Keratinocyte (primary cell): ENCODE data around the gene ARL11.

ENCODE experiments used
- EZH2 ChIP-seq: IDR thresholded peaks from one replicate; pipeline ENCODE4 v1.6.1; 2012; ENCODE audit warnings: inconsistent platforms, mild to moderate bottlenecking, low read length, moderate library complexity
- TF ChIP-seq, protein P1 (sequence below), 3 experiments: IDR thresholded peaks in 1 of 3; conservative IDR thresholded peaks in 1 of 3; optimal IDR thresholded peaks in 1 of 3; 2 replicates in 2 of 3; 3 replicates in 1 of 3; pipeline versions ENCODE3 to v1.5.1; 2011; ENCODE audit warnings: low read length in 3 of 3, mild to moderate bottlenecking in 3 of 3, moderate library complexity in 2 of 3, control low read depth in 1 of 3, inconsistent platforms in 1 of 3; ENCODE audit not compliant: insufficient read depth in 2 of 3; ENCODE audit errors: extremely low read depth in 1 of 3

DNA sequence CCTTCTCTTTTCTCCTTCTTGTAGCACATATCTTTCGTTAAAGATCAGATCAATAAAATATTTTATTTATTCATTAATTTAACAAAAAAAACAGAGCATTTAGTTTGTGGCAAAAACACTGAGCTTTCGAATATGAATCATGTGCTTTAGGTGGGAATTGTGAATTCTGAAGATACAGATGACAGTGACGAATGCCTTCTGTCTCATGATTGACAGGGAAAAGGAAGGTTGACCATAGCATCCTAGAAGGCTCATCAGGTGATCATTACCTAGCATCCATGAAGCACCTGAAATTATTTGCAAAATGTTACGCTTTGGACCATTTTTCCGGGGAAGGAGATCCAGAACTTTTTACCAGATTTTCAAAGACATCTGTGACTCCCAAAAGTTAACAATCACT lies 3.8 kb downstream of the ARL11 start:
- TF ChIP-seq, protein P1, sequence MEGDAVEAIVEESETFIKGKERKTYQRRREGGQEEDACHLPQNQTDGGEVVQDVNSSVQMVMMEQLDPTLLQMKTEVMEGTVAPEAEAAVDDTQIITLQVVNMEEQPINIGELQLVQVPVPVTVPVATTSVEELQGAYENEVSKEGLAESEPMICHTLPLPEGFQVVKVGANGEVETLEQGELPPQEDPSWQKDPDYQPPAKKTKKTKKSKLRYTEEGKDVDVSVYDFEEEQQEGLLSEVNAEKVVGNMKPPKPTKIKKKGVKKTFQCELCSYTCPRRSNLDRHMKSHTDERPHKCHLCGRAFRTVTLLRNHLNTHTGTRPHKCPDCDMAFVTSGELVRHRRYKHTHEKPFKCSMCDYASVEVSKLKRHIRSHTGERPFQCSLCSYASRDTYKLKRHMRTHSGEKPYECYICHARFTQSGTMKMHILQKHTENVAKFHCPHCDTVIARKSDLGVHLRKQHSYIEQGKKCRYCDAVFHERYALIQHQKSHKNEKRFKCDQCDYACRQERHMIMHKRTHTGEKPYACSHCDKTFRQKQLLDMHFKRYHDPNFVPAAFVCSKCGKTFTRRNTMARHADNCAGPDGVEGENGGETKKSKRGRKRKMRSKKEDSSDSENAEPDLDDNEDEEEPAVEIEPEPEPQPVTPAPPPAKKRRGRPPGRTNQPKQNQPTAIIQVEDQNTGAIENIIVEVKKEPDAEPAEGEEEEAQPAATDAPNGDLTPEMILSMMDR (optimal IDR thresholded peaks at IDR 0.05 in 1 of 3, IDR thresholded peaks at IDR 0.05 in 1 of 3, conservative IDR thresholded peaks at IDR 0.05 in 1 of 3; ENCODE audit: extremely low read depth in 1 of 3, insufficient read depth in 2 of 3, low read length in 3 of 3): no peak
- no peak for TF ChIP-seq EZH2
